IPS-18c (cell line): ENCODE measurements around the gene VPS13D.

Experiments used
- H3K4me3 ChIP-seq: 2 replicates; pipeline ENCODE4 v1.7.0; 2013; ENCODE audit warnings: low read depth, mild to moderate bottlenecking, low read length, moderate library complexity; ENCODE audit not compliant: insufficient read depth
- H3K9me3 ChIP-seq: one replicate; pipeline ENCODE4 v1.6.1; 2013; ENCODE audit warnings: mild to moderate bottlenecking, low read length, moderate library complexity; ENCODE audit not compliant: control insufficient read depth, insufficient read depth

Gene VPS13D

GRCh38 chr1:12541274-12542137 is 311.7 kb downstream of the VPS13D start:
- H3K4me3 ChIP-seq, result no peak overlapping the region

GRCh38 chr1:12542138-12542465 is 312.3 kb downstream of the VPS13D start:
- Histone ChIP-seq H3K9me3 (no peaks in the 10 kb centered on the region), H3K4me3 (no peak overlapping the region)

More at GRCh38 chr1:12541274-12542137, 311.7 kb downstream of the VPS13D start:
- H3K9me3 ChIP-seq, result no peaks in the 10 kb centered on the region

GRCh38 chr1:12542616-12543592 is 313.1 kb downstream of the VPS13D start:
- Histone ChIP-seq H3K9me3 (no peaks in the 10 kb centered on the region), H3K4me3 (no peak overlapping the region)

- Histone ChIP-seq H3K4me3 (no peak overlapping the region), H3K9me3 (no peaks in the 10 kb centered on the region)
Observed at GRCh38 chr1:12543740-12544154, 313.9 kb downstream of the VPS13D start.

GRCh38 chr1:12544357-12544756 is 314.5 kb downstream of the VPS13D start:
- H3K4me3 ChIP-seq, result no peak overlapping the region
- H3K9me3 ChIP-seq, result no peaks in the 10 kb centered on the region

GRCh38 chr1:12544992-12545391 is 315.2 kb downstream of the VPS13D start:
- no peak overlapping the region for H3K4me3 ChIP-seq
- H3K9me3 ChIP-seq, result no peaks in the 10 kb centered on the region

GRCh38 chr1:12546771-12547585 is 317.1 kb downstream of the VPS13D start:
- H3K4me3 ChIP-seq, result no peak overlapping the region
- no peaks in the 10 kb centered on the region for H3K9me3 ChIP-seq

- no peaks in the 10 kb centered on the region for H3K9me3 ChIP-seq
- H3K4me3 ChIP-seq, result no peak overlapping the region
Observed at GRCh38 chr1:12547586-12548225, 317.9 kb downstream of the VPS13D start.

GRCh38 chr1:12548279-12548972 is 318.6 kb downstream of the VPS13D start:
- Histone ChIP-seq H3K9me3 (no peaks in the 10 kb centered on the region), H3K4me3 (no peak overlapping the region)

- H3K4me3 ChIP-seq, result no peak overlapping the region
- no peaks in the 10 kb centered on the region for H3K9me3 ChIP-seq
Observed at GRCh38 chr1:12548973-12549459, 319.2 kb downstream of the VPS13D start.

- Histone ChIP-seq H3K9me3 (no peaks in the 10 kb centered on the region), H3K4me3 (no peak overlapping the region)
Observed at GRCh38 chr1:12549460-12550349, 319.9 kb downstream of the VPS13D start.

- H3K4me3 ChIP-seq, result no peak overlapping the region
Observed at GRCh38 chr1:12551584-12551983, 321.8 kb downstream of the VPS13D start.

GRCh38 chr1:12552111-12552888 is 322.5 kb downstream of the VPS13D start:
- H3K4me3 ChIP-seq, result no peak overlapping the region
- no peaks in the 10 kb centered on the region for H3K9me3 ChIP-seq

More at GRCh38 chr1:12551584-12551983, 321.8 kb downstream of the VPS13D start:
- H3K9me3 ChIP-seq, result no peaks in the 10 kb centered on the region
